Measurements from ENCODE around the gene DAZL.
A peak's percentile ranks its signal among the peaks of the same experiment; 100 is the strongest.

The DAZL gene

DNA sequence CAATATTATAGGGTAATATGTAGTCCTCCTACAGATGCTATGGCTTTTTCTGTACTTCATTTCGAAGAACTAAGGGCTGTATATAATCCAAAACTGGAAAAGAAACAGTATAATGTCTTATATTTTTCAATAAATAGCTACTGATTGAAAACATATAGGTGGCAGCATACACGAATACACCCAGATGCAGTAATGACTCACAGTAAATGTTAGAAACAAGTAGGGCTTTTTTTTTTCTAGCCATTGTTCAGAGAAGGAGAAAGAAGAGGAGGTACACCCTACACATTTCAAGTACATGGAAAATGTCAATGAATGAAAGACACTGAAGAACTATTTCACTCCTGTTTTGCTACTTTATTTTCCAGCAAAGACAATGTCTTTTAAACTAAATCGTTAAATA lies 9.4 kb downstream of the DAZL start:
- no peak for DNase-seq

DNA sequence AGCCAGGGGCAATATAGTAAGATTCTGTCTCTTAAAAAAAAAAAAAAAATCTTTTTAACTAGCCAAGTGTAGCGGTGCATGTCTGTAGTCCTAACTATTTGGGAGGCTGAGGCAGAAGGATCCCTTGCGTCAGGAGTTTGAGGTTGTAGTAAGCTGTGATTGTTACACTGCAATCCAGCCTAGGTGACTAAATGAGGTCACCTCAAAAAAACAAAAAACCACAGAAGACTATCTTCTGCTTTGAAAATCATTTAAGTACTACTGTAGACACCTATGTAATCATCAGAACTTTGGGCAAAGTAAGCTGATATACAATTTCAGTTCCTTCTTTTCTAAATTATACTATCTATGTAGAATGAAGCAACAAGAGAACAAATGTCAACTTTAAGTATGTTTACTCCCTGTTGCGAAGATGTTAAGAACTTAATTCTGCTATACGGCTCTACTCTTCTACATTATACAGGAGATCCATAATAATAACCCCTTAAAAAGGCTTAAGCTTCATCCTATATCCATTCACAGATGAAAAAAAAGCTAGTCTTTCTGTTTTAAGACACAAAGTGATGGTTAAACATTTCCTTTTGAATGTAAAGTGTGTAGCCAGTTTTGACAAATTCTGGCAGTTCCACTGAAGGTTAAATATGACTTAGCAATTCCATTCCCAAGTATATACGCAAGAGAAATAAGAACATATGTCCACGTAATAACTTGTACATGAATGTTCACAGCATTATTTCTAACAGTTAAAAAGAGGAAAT lies 15.2 kb downstream of the DAZL start:
- DNase-seq, result no peak

DNA sequence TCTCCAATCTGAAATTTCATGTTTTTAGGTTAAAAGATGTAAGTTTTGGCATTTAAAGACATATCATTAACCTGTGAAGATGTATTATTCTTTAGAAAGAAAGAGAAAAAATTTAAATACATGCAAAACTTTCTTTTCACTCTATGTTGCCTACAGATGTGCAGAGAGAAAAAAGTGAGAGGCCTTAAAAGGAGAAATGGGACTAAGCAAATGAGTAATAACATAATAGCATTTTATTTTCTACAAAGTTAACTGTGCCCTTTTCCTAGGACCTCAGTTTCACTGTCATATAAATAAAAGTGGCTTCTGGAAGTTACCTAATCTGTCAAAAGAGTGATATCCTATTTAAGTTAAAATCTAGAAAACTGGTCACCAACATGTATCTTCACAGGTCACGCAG lies 16.1 kb downstream of the DAZL start:
- no peak for DNase-seq

DNA sequence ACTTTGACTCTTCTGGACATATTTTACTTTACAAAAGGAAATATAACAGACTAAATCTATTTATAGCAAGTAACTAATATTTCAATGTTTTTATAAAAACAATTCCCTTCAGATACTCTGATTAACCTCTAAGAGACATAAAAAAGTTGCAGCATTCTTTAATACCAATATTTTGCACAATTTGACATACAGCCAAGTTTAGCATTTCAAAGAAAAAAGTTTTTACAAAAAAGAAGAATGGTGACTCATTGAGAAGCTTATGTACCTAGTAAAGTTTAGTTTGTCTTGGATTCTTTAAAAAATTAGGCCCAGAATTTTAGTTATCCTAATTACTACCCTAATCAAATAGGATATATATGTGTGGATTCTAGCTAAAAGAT lies 17.6 kb downstream of the DAZL start:
- no peak for DNase-seq

DNA sequence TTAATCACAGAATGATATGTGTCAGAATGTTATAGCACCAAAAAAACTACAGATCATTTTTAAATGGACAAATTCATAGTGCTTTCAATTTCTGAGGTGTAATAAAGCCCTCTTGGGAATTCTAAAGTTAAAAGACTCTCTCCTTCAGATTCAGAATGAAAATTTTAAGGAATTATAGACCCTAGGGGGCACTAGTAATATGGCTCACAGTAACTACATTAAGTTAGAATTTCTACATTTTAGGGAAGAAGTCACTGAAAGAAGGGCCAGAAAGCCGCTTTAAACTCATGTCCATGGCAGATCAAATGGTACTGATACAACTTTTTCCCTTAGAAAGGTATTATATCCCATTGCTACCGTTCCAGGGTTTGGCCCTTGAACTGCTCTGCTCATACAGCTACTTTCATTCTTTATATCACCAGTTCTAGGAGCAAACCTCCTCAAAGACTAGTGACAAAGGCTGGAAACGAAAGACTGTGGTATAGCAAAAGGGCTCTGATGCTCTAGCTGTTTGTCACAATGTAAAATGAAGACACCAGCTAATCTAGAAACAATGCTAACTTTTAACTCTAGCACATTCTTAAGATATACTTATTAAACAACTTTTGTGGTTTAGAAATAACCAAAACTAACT lies 18.1 kb downstream of the DAZL start:
- no peak for DNase-seq

DNA sequence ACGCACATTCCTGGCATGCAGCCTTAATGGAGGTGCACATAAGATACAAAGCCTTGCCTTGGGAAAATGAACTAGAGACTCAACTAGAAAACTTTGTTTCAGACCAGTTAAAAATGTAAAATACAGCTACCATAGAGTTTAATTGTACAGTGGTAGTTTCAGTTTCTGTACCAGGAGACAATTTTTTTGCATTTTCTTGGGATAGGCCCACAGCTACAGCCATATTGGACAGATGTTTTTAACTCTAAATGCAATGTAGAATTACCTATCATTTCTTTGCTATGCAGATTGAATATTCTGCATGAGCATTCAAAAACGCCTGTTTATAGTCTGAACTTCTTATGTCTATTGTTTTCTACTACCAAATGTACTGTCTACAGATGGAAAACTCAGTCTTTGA lies 20.3 kb downstream of the DAZL start:
- no peak for DNase-seq

DNA sequence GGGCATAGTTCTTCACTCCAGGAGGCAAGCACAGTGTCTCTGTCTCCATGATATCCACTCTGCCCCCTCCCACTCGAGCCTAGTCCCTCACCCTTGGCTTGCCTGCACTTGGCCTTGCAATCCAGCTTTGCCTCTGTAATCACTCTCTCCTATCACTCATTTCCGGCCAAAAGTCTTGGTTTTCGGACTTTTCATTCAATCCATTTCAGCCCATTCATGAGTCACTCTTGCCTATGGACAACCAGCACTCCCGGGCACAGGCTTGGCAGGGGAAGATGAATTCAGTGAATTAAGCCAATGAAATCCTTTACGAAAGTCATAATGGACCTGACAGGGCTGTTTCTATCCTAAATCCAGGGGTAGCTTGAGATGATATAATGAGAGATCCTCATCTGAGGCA lies 21.7 kb downstream of the DAZL start:
- DNase-seq, result no peak

DNA sequence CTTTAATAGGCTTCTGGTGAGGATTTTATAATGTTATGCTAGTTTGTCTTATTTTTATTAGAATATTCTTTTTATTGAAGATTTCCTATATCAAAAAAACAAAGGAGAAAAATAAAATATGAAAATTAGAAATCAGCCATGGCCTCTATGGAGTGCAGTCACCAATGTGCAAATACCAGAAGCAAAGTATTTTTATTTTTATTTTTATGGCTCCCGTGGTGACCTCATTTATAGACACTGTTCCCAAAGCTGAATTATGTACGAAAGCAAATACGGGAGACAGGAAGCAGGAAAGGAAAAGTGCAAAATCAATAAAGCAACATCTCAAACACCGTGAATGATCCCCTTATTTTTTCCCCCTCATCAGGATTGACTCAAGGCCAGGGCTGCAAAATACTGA lies 35.1 kb downstream of the DAZL start:
- peak; percentile 8 for DNase-seq

DNA sequence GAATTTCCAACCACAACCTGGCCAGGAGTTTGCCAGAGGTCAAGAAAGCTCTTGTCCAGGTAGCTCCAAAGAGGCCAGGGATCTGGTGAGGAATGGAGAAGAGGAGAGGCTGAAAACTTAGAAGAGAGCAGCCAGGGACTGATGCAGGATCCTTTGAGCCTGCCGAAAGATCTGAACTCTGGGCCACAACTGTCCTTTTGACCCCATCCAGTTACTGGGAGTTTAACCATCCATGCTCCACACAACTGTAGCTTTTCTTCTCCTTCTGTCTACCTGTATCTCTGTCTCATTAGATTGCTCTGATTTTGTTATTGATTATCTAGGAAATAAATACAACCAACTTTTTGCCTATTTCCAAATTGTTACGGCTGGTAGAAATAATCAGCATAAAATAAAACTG lies 36.7 kb downstream of the DAZL start:
- no peak for DNase-seq

DNA sequence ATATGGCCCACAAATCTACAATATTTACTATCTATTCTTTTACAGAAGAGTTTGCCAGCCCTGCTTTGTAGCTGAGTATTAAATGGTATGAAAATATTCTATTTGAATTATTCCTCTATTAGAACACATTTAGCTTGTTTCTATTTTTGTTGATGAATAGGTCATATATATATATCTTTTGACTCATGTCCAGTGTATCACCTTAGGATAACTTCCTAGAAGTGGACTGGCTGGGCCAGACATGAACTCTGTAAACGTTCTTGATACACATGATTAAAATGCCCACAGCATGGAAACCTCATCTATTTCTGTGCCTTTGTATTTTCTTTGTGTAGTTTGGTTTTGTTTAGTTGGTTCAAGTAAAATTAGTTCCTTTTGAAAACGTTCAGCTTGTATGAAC lies 37.1 kb downstream of the DAZL start:
- no peak for DNase-seq

DNA sequence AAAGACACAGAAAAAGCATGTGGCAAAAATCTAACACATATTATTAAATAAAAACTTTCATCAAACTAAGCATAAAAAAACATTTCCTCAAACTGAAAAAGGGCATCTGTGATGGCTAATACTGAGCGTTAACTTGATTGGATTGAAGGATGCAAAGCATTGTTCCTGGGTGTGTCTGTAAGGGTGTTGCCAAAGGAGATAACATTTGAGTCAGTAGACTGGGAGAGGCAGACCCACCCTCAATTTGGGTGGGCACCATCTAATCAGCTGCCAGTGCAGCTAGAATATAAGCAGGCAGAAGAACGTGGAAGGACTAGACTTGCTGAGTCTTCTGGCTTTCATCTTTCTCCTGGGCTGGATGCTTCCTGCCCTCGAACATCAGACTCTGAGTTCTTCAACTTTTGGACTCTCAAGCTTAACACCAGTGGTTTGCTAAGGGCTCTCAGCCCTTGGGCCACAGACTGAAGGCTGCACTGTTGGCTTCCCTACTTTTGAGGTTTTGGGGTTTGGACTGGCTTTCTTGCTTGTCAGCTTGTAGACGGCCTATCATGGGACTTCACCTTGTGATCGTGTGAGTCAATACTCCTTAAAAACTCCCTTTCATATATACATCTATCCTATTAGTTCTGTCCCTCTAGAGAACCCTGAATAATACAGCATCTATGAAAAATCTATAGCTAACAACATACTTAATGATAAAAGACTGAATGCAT lies 45.4 kb downstream of the DAZL start:
- DNase-seq, result no peak

DNA sequence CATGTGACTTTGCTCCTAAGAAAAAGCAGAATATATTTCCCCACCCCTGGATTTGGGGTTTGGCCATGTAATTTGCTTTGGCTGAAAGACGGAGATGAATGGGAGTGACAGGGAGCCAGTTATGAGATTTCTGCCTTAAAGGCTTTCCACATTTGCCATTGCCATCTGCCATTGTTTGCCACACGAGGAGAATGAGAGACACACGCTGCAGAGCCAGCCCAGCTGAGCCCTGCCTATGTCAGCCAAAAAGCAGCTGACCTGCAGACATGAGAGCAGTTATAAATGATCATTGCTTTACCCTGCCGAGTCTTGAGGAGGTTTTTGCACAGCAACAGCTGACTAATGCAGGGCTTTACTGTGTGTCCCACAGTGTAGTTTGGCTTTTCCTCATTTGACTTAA lies 51.1 kb downstream of the DAZL start:
- DNase-seq, result no peak

DNA sequence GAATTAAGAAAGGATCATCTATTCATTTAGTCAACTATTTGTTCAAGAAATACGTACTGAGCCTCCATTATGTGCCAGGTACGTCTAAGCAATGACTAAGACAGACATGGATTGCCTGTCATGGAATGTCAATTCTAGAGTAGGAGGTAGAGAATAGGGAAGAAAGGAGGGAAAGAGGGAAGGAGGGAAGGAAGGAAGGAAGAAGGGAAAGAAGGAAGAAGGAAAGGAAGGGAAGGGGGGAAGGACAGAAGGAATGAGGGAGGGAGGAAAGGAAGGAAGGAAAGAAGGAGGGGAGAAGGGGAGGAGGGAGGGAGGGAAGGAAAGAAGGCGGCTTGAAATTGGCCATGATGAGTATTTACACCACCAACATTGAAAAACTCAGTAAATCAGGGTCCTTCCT lies 52.5 kb downstream of the DAZL start:
- DNase-seq, result no peak

DNA sequence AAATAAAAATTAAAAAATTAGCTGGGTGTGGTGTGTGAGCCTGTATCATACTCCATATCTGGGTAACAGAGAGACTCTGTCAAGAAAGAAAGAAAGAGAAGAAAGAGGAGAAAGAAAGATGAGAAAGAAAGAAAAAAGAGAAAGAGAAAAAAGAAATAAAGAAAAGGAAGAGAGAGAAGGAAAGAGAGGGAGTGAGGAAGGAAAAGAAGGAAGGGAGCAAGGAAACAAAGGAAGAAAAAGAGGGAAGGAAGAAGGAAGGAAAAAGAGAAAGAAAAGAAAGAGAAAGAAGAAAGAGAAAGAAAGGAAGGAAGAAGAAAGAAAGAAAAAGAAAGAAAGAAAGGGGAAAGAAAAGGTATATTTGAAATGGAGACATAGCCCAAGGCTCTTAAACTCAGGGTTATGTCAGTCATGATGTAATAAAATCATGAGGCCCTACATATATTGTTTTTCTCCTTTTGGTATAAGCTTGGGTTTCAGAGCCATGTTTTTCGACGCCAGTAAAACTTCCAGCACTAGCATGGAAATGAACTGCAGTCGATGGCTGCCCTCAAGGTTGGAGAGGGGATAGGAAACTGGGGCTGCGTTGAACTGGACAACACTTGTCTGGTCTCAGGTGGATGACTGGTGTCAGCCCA lies 53.8 kb downstream of the DAZL start:
- no peak for DNase-seq

DNA sequence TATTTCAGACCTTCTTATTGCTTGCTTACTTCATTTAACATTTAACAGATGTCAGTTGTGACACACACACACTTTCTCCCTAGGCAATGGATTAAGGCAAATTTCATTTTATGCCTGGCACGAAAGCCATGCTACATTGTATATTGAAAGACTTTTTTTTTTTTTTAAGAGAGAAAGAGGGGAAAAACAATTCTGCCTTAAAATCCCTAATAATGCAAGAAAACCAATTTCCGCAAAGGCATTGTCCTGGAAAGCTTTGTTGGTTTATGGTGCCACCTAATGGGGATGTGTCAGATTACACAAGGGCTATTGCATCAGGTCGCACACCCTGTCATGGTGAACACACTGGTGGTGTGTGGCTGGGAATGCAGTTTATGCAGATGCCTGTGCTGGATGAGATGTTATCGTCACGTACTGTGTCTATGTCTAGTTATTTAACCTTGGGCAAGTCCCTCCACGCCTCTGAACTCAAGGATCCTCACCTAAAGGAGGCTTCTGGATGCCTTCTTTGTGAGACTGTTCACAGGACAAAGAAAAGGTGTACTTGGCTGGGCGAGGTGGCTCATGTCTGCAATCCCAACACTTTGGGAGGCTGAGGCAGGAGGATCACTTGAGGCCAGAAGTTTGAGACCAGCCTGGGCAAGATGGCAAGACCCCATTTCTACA lies 54.4 kb downstream of the DAZL start:
- peak; percentile 35 for DNase-seq

DNA sequence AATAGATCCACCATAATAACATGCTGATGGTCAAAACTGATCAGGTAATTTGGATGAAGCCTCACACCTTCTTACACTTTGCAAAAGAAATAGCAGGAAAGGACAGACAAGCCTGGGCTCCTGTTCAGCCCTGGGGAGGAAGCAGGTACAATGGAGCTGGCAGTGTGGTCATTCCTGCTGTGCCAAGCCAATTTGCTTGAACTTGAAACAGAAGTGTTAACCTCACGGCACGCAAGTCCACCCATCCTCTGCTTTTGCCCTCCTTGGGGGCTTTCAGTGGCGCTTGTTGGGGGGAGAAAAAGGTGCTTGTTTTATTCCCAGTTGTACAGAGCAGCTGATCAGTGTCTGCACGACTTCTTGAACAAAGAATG lies 54.9 kb downstream of the DAZL start:
- no peak for DNase-seq

DNA sequence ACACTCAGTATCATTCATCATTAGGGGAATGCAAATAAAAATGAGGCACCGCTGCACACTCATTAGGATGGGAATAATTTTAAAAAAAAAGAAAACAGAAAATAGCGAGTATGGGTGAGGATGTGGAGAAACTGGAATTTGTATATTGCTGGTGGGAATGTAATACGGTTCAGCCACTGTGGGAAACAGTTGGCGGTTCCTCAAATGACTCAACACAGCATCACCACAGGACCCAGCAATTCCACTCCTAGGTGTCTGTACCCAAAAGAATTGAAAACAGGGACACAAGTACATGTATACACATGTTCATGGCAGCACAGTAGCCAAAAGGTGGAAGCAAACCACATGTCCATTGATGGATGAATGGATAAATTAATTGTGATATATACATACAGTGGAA lies 56.5 kb downstream of the DAZL start:
- DNase-seq, result no peak

DNA sequence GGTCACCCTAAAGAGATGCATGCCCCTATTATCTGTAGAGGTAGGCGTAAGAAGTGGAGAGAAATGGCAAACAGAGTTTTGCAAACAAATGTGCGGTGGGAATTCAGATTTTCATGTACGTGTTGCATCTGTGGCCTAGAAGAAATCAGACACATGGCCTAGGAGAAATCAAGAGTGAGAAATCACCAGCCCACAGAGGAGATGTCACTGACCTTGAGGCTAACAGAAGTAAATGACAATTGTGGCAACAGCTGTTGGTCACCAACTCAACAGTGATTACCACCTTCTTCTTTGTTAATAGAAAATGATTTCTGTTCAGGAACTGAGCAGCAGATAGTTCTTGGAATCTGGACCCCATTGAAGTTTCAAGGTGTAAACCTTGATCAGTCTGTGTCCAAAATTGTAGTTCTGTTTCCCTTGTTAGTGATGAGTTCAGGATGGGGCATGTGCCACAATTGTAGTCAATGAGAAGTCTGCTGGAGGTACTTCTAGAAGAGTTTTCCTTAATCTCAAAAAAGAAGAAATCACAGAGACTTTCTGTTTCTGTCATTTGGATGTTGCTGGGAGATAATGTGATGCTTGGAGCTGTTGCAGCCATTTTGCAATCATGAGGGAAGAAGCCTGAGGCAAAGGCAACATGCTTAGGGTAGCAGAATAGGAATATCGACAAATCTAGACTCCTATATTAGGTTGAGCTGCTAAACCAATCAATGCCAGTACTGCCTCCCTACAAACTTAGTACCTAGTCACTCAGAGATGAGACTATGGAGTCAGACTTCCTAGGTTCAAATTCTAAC lies 57.5 kb downstream of the DAZL start:
- no peak for DNase-seq

DNA sequence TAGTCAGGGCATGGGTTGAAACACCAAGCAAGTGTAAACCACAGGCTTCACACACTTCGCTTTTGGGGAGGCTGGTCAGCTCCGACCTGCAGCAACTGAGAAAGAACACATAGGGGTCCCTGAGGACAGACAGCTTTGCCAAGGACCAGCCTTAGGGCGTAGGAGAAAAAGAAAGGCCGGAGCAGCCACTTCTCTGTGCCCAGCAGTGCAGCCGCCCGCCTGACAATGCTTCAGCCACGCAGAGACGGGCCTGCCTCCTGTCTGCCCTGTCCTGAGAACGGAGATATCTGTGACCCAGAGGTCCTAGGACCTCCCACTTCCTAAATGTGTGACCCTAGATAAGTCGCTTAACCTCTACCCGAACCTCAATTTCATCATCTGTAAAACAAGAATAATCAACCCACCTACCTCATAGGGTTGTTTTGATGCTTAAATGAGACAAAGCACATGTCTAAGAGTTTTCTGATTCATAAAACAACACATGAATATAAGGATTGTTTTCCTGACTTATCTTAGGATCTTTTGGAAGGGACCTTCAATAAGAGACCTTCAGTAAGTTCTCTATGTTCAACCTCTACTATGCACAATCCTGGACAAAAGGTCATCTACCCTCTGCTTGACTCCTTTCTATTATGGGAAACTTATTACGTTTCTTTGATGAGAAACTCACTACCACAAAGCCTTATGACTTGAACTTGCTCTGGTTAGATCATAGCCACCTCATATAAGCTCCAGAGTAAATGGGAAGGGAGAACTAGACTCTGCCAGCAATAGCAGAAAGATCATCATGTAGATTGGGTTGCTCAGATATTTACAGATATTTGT lies 58.8 kb downstream of the DAZL start:
- DNase-seq, result no peak

DNA sequence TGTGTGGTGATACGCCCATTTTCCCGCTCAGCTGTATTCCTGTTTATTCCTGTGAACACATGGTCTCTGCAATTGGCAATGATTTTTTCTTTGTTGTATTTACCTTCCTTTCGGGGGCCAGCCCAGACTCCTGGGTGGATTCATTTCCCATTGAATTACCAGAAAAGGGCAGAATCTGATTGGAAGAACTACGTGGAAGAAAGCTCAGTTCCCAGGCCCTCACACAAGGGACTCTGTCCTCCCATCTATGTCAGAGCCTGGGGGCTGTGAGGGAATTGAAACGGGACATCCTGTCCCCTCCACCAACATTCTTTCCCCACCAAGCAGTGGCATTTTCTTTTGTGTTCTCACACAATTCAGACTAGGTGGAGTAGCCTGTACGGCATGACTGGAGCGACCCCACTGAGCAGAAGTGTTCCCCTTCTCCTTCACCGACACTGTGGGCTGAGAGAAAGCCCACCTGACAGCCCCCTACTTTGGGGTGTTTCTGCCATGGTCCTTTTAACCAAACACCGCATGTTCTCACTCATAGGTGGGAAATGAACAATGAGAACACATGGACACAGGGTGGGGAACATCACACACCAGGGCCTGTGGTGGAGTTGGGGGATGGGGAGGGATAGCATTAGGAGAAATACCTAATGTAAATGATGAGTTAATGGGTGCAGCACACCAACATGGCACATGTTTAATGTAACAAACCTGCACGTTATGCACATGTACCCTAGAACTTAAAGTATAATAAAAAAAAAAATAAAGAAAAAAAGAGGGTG lies 59.6 kb downstream of the DAZL start:
- no peak for DNase-seq

Data from NCI-H510A treated with DMSO at 0.1 percent for 48 hours (cell line).